ENCODE measurements around the gene HS2ST1.

The HS2ST1 gene

GRCh38 chr1:87144316-87144895 lies 230.0 kb downstream of the HS2ST1 start:
- no peak for DNase-seq

GRCh38 chr1:87144981-87145380 lies 230.5 kb downstream of the HS2ST1 start:
- no peak for DNase-seq

GRCh38 chr1:87146538-87146937 lies 232.1 kb downstream of the HS2ST1 start:
- DNase-seq: no peak

GRCh38 chr1:87146986-87147385 lies 232.6 kb downstream of the HS2ST1 start:
- DNase-seq: no peak

- DNase-seq: no peak
Observed at GRCh38 chr1:87147851-87148250, 233.4 kb downstream of the HS2ST1 start.

GRCh38 chr1:87148661-87149060 lies 234.2 kb downstream of the HS2ST1 start:
- no peak for DNase-seq

- DNase-seq: no peak
Observed at GRCh38 chr1:87149241-87150041, 235.0 kb downstream of the HS2ST1 start.

- DNase-seq: no peak
Observed at GRCh38 chr1:87150143-87150542, 235.7 kb downstream of the HS2ST1 start.

GRCh38 chr1:87151500-87152421 lies 237.3 kb downstream of the HS2ST1 start:
- DNase-seq: no peak

GRCh38 chr1:87154384-87154783 lies 239.9 kb downstream of the HS2ST1 start:
- DNase-seq: no peak

GRCh38 chr1:87155170-87155569 lies 240.7 kb downstream of the HS2ST1 start:
- DNase-seq: no peak

GRCh38 chr1:87155648-87156047 lies 241.2 kb downstream of the HS2ST1 start:
- no peak for DNase-seq

- DNase-seq: no peak
Observed at GRCh38 chr1:87156124-87156523, 241.7 kb downstream of the HS2ST1 start.

- DNase-seq: no peak
Observed at GRCh38 chr1:87159378-87159915, 245.0 kb downstream of the HS2ST1 start.
